ENCODE results near the gene RAB4A. TPM values are rescaled to one million over a fixed set of nuclear protein-coding genes. Genes with fewer than 3 reads are reported as not detected.

Gene RAB4A
- total and polyA plus RNA-seq, 2 of the 13 experiments (the other 11 are each of a cell fraction or from before 2014, with no cell fraction given) = 56.0 to 80.1 TPM

- TF ChIP-seq ZBTB10 (CRISPR knock-in tag; IDR thresholded peaks at IDR 0.05; ENCODE audit: borderline replicate concordance) = no peak
- peak; percentile 57; the same call in 1 of the 2 replicates for TF ChIP-seq ARID4A (CRISPR knock-in tag; IDR thresholded peaks at IDR 0.05; ENCODE audit: borderline replicate concordance)
- TF ChIP-seq KDM6A (CRISPR knock-in tag; IDR thresholded peaks at IDR 0.05; ENCODE audit: low read depth) = peak; percentile 83
- TF ChIP-seq ZSCAN12 (CRISPR knock-in tag; IDR thresholded peaks at IDR 0.05) = no peak
- no peak for TF ChIP-seq ZFYVE20 (CRISPR knock-in tag; IDR thresholded peaks at IDR 0.05; ENCODE audit: borderline replicate concordance, low read depth)
- TF ChIP-seq ZNF335 (CRISPR knock-in tag; IDR thresholded peaks at IDR 0.05) = no peak
- TF ChIP-seq ZBTB2 (CRISPR knock-in tag; IDR thresholded peaks at IDR 0.05; ENCODE audit: low read depth) = no peak
- no peak for TF ChIP-seq CERS6 (CRISPR knock-in tag; IDR thresholded peaks at IDR 0.05)
- TF ChIP-seq GFI1 (CRISPR knock-in tag; IDR thresholded peaks at IDR 0.05; ENCODE audit: borderline replicate concordance) = no peak
- no peak for TF ChIP-seq STAT6 (CRISPR knock-in tag; IDR thresholded peaks at IDR 0.05; ENCODE audit: borderline replicate concordance)
- no peak for TF ChIP-seq HOXA7 (CRISPR knock-in tag; IDR thresholded peaks at IDR 0.05)
- no peak for TF ChIP-seq ZNF225 (CRISPR knock-in tag; IDR thresholded peaks at IDR 0.05)
- no peak for TF ChIP-seq GMEB2 (CRISPR knock-in tag; IDR thresholded peaks at IDR 0.05; ENCODE audit: low read depth)
- no peak for TF ChIP-seq GPN1 (CRISPR knock-in tag; IDR thresholded peaks at IDR 0.05; ENCODE audit: borderline replicate concordance)
- no peak for TF ChIP-seq ZNF546 (CRISPR knock-in tag; conservative IDR thresholded peaks at IDR 0.05)
Measured at GRCh38 chr1:229298887-229299503, 28.1 kb downstream of the RAB4A start (continued).

Data from HepG2 (cell line).